HG02623 (cell line): Measurements from ENCODE around the gene PPP1R3D.

ENCODE experiments used
- ATAC-seq: cut with Tn5 transposase; IDR thresholded peaks from one replicate; pipeline ENCODE4 v1.9.1; 2021; ENCODE audit warnings: moderate library complexity; ENCODE audit not compliant: unreplicated experiment

The PPP1R3D gene

GRCh38 chr20:59948828-59949720 lies 9.0 kb upstream of the PPP1R3D start:
- no peak for ATAC-seq

DNA sequence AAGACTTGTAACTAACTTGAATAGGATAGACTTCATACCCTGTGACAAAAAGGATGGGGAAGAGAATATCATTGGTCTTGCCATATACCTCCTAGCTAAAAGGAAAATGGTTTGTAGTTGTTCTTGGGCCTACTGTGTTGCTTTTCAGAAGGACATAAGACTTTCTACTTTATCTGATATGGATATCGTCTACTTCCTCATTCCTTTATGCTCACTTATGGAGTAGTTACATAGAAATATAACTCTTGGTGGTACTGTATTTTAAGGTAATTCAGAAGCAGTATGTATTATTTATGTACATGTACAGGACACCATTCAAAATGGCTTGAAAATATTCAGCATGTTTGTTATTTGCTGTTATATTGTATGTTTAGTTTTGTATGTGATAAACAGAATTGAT lies 8.1 kb upstream of the PPP1R3D start:
- no peak for ATAC-seq

DNA sequence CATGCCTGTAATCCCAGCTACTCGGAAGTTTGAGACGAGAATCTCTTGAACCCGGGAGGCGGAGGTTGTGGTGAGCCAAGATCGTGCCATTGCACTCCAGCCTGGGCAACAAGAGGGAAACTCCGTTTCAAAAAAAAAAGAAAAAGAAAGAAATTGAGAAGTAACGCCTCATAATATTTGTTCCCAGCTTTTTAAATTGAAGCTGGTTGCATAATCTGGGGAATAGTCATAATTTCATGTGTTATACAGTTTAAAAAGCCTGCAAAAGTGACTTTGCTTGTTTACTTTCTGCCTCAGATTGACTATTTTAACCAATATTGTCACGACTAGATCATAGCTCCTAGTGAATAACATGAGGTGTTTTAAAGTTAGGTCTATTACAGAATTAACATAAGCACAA lies 7.3 kb upstream of the PPP1R3D start:
- ATAC-seq, result no peak

GRCh38 chr20:59945731-59946130 lies 5.6 kb upstream of the PPP1R3D start:
- ATAC-seq, result no peak

DNA sequence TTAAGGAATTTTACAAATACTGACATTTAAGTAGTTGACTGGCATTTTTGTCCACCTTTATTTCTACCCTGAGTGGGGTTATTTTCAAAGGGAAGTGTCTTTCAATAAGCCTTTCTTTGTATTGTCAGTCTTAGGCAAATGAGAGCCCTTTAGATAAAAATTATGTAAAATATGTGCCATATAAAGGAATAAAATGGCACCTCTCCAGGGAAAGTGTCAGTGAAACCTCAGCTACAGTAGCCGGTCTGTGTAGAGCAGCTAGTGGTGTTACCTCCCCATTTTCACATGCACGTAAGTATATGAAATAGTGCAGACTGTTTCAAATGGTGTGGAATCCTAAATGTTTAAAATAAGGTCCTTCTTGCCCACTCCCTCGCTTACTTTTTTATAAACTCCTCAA lies 5.1 kb upstream of the PPP1R3D start:
- ATAC-seq, result no peak

- no peak for ATAC-seq
Measured at GRCh38 chr20:59944726-59945125, 4.6 kb upstream of the PPP1R3D start.

DNA sequence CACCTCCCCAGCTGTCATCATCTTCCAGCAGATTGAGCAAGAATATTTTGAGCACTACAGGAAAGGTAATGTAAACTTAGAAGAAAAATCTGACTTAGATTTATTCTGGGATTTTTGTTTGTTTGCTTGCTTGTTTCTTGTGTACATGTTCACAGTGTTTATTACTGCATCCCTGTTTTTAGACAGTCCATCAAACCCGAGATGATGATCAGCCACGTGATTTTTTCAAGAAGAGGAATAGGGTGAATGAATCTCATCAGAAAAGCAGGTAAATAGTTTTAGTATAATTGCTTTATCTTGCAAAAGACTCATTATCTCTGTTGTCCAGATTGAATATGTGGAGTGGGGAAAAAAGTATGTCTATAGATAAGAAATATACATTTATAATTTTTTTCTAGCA lies 2.1 kb upstream of the PPP1R3D start:
- no peak for ATAC-seq

- ATAC-seq, result no peak
Measured at GRCh38 chr20:59940956-59941294, 820 bp upstream of the PPP1R3D start.

- ATAC-seq, result peak; percentile 23
Measured at GRCh38 chr20:59939879-59940128, 301 bp downstream of the PPP1R3D start.

DNA sequence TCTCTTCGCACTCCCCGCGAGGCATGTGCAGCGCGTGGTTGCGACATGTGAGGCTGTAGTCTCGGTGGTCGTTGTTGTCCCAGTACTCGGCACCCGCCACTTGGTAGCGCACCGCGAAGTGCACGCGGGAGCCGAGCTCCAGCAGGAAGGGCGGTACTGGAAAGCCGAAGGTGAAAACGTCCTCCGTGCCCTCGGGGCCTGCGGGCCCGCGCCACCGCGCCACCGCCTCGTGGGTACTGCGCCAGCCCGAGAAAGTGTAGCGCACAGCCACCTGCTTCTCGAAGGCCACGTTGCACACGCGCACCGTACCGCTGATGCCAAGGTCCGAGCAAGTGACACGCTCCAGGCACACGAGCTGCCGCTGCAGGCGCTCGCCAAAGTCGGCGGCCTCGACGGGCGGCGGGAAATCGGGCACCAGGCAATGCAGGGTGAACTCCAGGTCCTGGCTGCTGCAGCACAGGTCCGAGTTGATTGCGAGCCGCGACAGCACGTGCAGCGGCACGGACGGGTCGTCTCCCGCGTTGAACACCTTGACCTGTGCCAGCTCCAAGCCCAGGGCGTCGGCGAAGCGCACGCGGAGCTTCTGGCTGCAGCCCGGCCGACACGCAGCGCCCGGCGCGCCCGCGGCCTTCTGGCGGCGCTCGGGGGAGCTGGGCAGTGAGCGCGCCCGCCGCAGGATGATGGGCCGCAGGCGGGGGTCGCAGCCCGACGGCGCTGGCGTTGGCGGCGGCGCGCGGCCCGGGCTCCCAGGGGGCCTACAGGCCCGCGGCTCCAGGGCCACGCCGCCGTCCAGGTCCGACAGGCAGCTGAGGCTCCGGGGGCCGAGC lies 840 bp downstream of the PPP1R3D start:
- ATAC-seq, result peak; percentile 15

GRCh38 chr20:59938696-59939051 lies 1.4 kb downstream of the PPP1R3D start:
- ATAC-seq, result no peak

- ATAC-seq, result no peak
Measured at GRCh38 chr20:59938221-59938620, 1.9 kb downstream of the PPP1R3D start.

GRCh38 chr20:59937150-59937549 lies 3.0 kb downstream of the PPP1R3D start:
- ATAC-seq, result no peak

- ATAC-seq, result no peak
Measured at GRCh38 chr20:59936409-59936808, 3.7 kb downstream of the PPP1R3D start.

GRCh38 chr20:59935457-59936185 lies 4.5 kb downstream of the PPP1R3D start:
- no peak for ATAC-seq

GRCh38 chr20:59933849-59934585 lies 6.1 kb downstream of the PPP1R3D start:
- ATAC-seq, result peak; percentile 80

DNA sequence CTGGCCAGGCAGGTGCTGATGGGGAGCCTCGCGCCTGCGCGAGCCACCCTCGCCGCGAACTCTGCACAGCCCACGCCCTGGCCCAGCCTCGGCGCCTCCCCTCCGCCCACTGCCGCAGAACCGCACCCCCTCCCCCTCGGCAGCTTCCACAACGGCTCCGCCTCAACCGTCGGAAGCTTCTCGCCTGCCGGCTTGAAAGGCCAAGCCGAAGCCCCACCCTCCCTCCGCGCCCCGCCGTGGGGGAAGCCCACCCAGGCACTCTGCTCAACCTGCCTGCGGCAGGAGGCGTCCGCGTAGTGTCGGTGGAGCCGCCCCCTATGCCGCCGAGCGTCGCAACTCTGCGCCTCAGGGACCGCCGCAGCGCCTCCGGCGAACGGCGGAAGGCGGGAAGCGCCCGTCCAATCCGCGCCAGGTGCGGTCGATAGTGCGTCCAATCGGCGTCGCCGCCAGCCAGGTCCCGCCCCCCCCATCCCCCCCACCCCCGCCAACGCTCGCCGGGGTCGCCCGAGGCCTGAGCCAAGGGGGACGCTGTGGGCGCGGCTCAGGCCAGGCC lies 6.7 kb downstream of the PPP1R3D start, which contains the start of gene SYCP2:
Gene SYCP2, minus strand, starts transcription at position 342 of the 553 bp plus-strand sequence. CDS start 11,224 bp downstream, outside the sequence.
- ATAC-seq, result peak; percentile 7

- no peak for ATAC-seq
Measured at GRCh38 chr20:59932616-59933295, 7.3 kb downstream of the PPP1R3D start.

- no peak for ATAC-seq
Measured at GRCh38 chr20:59931511-59932312, 8.4 kb downstream of the PPP1R3D start.
